Rectal smooth muscle tissue (tissue), 1 donor: ENCODE measurements around the gene NAA16.

Experiments
- H3K27ac ChIP-seq: one replicate; pipeline ENCODE4 v1.7.0; 2013; ENCODE audit warnings: low read depth, low read length, inconsistent platforms
- H3K27me3 ChIP-seq: one replicate; pipeline ENCODE4 v1.7.0; 2013; ENCODE audit warnings: low read length; ENCODE audit not compliant: control insufficient read depth, insufficient read depth
- H3K36me3 ChIP-seq: one replicate; pipeline ENCODE4 v1.7.0; 2013; ENCODE audit warnings: low read length; ENCODE audit not compliant: control insufficient read depth, insufficient read depth
- H3K4me1 ChIP-seq: one replicate; pipeline ENCODE4 v1.7.0; 2013; ENCODE audit warnings: low read length; ENCODE audit not compliant: control insufficient read depth, insufficient read depth
- H3K4me3 ChIP-seq: one replicate; pipeline ENCODE4 v1.7.0; 2013; ENCODE audit warnings: low read length
- H3K9ac ChIP-seq: one replicate; pipeline ENCODE4 v1.7.0; 2013; ENCODE audit warnings: low read length

NAA16 gene

GRCh38 chr13:41289463-41289881 is 21.6 kb upstream of the NAA16 start:
- Histone ChIP-seq H3K27me3 (no peaks in the 10 kb centered on the region), H3K4me3 (no peak overlapping the region), H3K4me1 (no peaks in the 10 kb centered on the region), H3K27ac (no peak overlapping the region), H3K36me3 (no peaks in the 10 kb centered on the region), H3K9ac (no peak overlapping the region)

- no peak overlapping the region for H3K9ac ChIP-seq
- no peaks in the 10 kb centered on the region for H3K36me3 ChIP-seq
- H3K4me3 ChIP-seq: no peak overlapping the region
- no peaks in the 10 kb centered on the region for H3K4me1 ChIP-seq
- H3K27me3 ChIP-seq: no peaks in the 10 kb centered on the region
- no peak overlapping the region for H3K27ac ChIP-seq
These were observed 19.8 kb upstream of the NAA16 start for GRCh38 chr13:41291246-41291645.

- Histone ChIP-seq H3K27me3 (no peaks in the 10 kb centered on the region), H3K27ac (no peak overlapping the region), H3K4me1 (no peaks in the 10 kb centered on the region), H3K4me3 (no peak overlapping the region), H3K9ac (no peak overlapping the region), H3K36me3 (no peaks in the 10 kb centered on the region)
These were observed 17.8 kb upstream of the NAA16 start for GRCh38 chr13:41293272-41293671.

- Histone ChIP-seq H3K36me3 (no peaks in the 10 kb centered on the region), H3K9ac (no peak overlapping the region), H3K27me3 (no peaks in the 10 kb centered on the region), H3K27ac (no peak overlapping the region), H3K4me3 (no peak overlapping the region), H3K4me1 (no peaks in the 10 kb centered on the region)
These were observed 16.2 kb upstream of the NAA16 start for GRCh38 chr13:41294914-41295313.

GRCh38 chr13:41295973-41296372 is 15.1 kb upstream of the NAA16 start:
- H3K36me3 ChIP-seq: no peaks in the 10 kb centered on the region
- H3K27ac ChIP-seq: no peak overlapping the region
- H3K9ac ChIP-seq: no peak overlapping the region
- no peaks in the 10 kb centered on the region for H3K27me3 ChIP-seq
- no peaks in the 10 kb centered on the region for H3K4me1 ChIP-seq
- H3K4me3 ChIP-seq: no peak overlapping the region

GRCh38 chr13:41296879-41297646 is 14.0 kb upstream of the NAA16 start:
- no peak overlapping the region for H3K4me3 ChIP-seq
- no peaks in the 10 kb centered on the region for H3K4me1 ChIP-seq
- no peak overlapping the region for H3K27ac ChIP-seq
- H3K36me3 ChIP-seq: no peaks in the 10 kb centered on the region
- H3K27me3 ChIP-seq: no peaks in the 10 kb centered on the region
- no peak overlapping the region for H3K9ac ChIP-seq

- Histone ChIP-seq H3K27me3 (no peaks in the 10 kb centered on the region), H3K4me3 (no peak overlapping the region), H3K4me1 (no peaks in the 10 kb centered on the region), H3K36me3 (no peaks in the 10 kb centered on the region), H3K27ac (no peak overlapping the region), H3K9ac (no peak overlapping the region)
These were observed 11.6 kb upstream of the NAA16 start for GRCh38 chr13:41299316-41300094.

- no peaks in the 10 kb centered on the region for H3K4me1 ChIP-seq
- no peak overlapping the region for H3K9ac ChIP-seq
- H3K36me3 ChIP-seq: no peaks in the 10 kb centered on the region
- no peak overlapping the region for H3K4me3 ChIP-seq
- H3K27me3 ChIP-seq: no peaks in the 10 kb centered on the region
- no peak overlapping the region for H3K27ac ChIP-seq
These were observed 8.3 kb upstream of the NAA16 start for GRCh38 chr13:41302743-41303142.

- Histone ChIP-seq H3K4me1 (no peaks in the 10 kb centered on the region), H3K27me3 (no peaks in the 10 kb centered on the region), H3K4me3 (no peak overlapping the region), H3K27ac (no peak overlapping the region), H3K36me3 (no peaks in the 10 kb centered on the region), H3K9ac (no peak overlapping the region)
These were observed 6.5 kb upstream of the NAA16 start for GRCh38 chr13:41304551-41304950.

GRCh38 chr13:41306271-41307145 is 4.6 kb upstream of the NAA16 start:
- Histone ChIP-seq H3K27ac (no peak overlapping the region), H3K4me1 (no peaks in the 10 kb centered on the region), H3K9ac (no peak overlapping the region), H3K36me3 (no peaks in the 10 kb centered on the region), H3K4me3 (no peak overlapping the region), H3K27me3 (no peaks in the 10 kb centered on the region)

GRCh38 chr13:41307884-41308640 is 3.0 kb upstream of the NAA16 start:
- no peak overlapping the region for H3K4me3 ChIP-seq
- no peak overlapping the region for H3K27ac ChIP-seq
- H3K36me3 ChIP-seq: no peaks in the 10 kb centered on the region
- H3K4me1 ChIP-seq: peaks cover 1% of the 10 kb centered on the region
- no peak overlapping the region for H3K9ac ChIP-seq
- no peaks in the 10 kb centered on the region for H3K27me3 ChIP-seq
